ENCODE data around the gene DENND2A.

GRCh38 chr7:140541176-140541512 lies 99.5 kb downstream of the DENND2A start:
- TF ChIP-seq POLR2A (IDR thresholded peaks at IDR 0.05): no peak
- no peak for TF ChIP-seq CTCF (IDR thresholded peaks at IDR 0.05)
